GM12864 (cell line): Measurements from ENCODE around the gene BICD2.

Experiments
- DNase-seq: peaks from one replicate; pipeline ENCODE4 v3.0.0-alpha.2; 2011; ENCODE audit warnings: low read depth
- H3K4me3 ChIP-seq: 2 replicates; pipeline ENCODE4 v1.5.1; 2011; ENCODE audit warnings: mild to moderate bottlenecking, low read depth, low read length, control low read depth
- CTCF ChIP-seq: IDR thresholded peaks from 2 replicates; pipeline ENCODE4 v1.5.1; 2011; ENCODE audit warnings: low read depth, mild to moderate bottlenecking, moderate library complexity, low read length, control low read depth, inconsistent platforms; ENCODE audit errors: missing control alignments

BICD2 gene

GRCh38 chr9:92669890-92670708 lies 94.5 kb downstream of the BICD2 start, which contains the start of gene IPPK:
Gene IPPK, minus strand, starts transcription at chr9:92670131. Its CDS starts 143 bp downstream, at chr9:92669988.
- no peak for TF ChIP-seq CTCF
- peak within 1 kb of the TSS; percentile 94 for H3K4me3 ChIP-seq
- DNase-seq, result peak; percentile 97

- DNase-seq, result no peak
- H3K4me3 ChIP-seq, result peak overlapping the region; percentile 94
- no peak for TF ChIP-seq CTCF
Observed at GRCh38 chr9:92669527-92669889, 95.1 kb downstream of the BICD2 start.

- H3K4me3 ChIP-seq, result peak overlapping the region; percentile 94
- TF ChIP-seq CTCF, result no peak
- DNase-seq, result no peak
Observed at GRCh38 chr9:92668746-92669526, 95.7 kb downstream of the BICD2 start.

- H3K4me3 ChIP-seq, result no peak overlapping the region
- no peak for TF ChIP-seq CTCF
Observed at GRCh38 chr9:92666912-92667532, 97.6 kb downstream of the BICD2 start.

GRCh38 chr9:92666236-92666635 lies 98.4 kb downstream of the BICD2 start:
- TF ChIP-seq CTCF, result no peak
- no peak overlapping the region for H3K4me3 ChIP-seq
- no peak for DNase-seq

More at GRCh38 chr9:92666912-92667532, 97.6 kb downstream of the BICD2 start:
- DNase-seq, result no peak

GRCh38 chr9:92665836-92666235 lies 98.8 kb downstream of the BICD2 start:
- DNase-seq, result no peak
- TF ChIP-seq CTCF, result no peak
- no peak overlapping the region for H3K4me3 ChIP-seq
